SIG-M5 (cell line): ENCODE data around the gene TJP3.

Source experiments
- DNase-seq: peaks from one replicate; lab custom pipeline; 2025; lab: John Stamatoyannopoulos, UW

TJP3 gene

DNA sequence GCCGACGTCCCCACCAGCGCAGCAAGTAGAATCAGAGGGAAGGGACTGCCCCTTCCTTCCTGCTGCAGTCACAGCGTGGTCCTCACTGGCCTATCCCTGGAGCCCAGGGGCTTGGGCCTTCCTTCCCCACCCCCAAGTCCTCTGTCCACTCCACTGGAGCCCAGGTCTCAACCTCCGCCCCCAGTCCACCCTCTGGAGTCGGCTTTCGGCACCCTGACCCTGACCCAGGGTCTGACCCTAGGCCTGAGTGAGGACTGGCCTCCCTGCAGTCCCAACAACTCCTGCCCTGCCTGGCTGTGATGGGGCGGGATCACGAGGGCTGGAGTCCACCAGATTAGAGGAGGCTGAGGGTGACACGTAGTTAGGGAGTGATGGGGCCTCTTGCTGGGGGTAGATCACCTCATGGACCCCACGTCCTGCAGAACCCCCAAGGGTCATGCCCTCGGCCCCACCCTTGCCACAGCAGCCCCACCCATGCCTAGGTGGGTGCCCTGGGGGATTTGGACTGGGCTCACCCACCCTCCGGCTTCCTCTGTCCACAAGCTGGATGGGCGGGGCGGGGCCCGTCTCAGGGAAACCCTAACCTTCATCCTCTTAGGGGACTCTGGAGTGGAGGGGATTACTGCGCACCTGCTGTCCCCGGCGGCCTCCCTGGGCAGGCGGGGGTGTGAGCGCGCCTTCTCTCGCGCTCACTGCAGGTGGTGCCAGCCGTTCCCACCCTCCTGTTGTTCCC is 60.0 kb downstream of the TJP3 start:
- no peak for DNase-seq

DNA sequence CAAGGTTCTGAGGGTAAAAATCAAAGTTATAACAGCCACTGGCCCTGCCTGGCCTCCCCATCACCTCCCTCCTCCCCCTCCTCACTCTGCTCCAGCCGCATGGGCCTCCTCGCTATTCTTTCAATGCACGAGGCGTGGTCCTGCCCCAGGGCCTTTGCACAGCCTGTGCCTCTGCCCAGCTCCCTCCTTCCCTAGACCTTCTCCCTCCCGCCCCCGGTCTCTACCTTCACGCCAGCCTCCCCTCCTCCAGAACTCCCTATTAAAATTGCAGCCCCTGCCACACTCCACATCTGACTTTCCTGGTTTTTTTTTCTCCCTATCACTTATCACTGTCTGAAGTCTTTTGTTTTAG is 60.5 kb downstream of the TJP3 start:
- no peak for DNase-seq

- DNase-seq: no peak
Observed at GRCh38 chr19:3769494-3769893, 61.3 kb downstream of the TJP3 start.

- DNase-seq: no peak
Observed at GRCh38 chr19:3770136-3770999, 62.2 kb downstream of the TJP3 start.

DNA sequence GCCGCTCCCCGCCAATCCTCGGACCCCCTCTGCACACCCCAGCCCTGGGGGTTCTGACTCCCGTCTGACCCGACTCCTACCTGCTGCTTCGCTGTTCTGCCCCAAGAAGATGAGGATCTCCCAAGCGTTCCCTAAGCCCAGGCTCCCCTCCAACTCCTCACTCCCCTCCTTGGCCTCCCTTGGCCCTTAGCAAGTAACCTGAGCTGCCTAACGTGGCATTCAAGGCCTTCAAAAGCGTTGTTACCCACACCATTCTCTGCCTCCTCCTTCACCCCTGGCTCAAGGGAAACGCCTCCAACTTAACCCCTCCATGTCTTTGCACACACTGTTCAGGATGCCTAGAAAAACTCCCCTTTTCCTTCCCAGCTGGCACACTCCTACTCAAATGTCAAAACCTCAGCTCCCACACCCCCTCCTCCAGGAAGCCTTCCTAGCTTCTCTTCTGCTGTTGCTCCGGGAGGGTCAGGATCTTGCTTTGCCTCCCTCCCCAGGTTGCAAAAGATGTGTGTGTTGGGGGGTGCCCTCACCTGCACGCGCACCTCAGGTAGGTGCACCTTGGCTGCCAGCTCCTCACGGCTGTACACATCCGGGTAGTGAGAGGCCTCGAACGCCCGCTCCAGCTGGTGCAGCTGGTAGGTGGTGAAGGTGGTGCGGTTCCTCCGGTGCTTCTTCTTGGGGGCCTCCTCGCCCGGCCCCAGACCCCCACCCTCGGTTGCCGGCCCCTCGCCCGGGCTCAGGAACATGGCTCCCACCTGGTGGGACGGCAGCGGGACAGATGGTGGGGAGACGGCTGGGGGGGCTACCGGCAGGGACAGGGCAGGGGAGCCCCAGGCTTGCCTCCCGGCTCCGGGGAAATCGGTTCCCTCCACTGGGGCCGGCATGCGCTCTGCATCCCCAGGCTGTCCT is 63.1 kb downstream of the TJP3 start:
- no peak for DNase-seq

- DNase-seq: no peak
Observed at GRCh38 chr19:3771906-3772455, 63.8 kb downstream of the TJP3 start, which contains the start of gene RAX2. Gene RAX2 (minus strand): TSS chr19:3772228. CDS start chr19:3771742, 486 bp downstream.

GRCh38 chr19:3773814-3774515 is 65.8 kb downstream of the TJP3 start:
- no peak for DNase-seq

GRCh38 chr19:3774621-3775373 is 66.6 kb downstream of the TJP3 start:
- no peak for DNase-seq

DNA sequence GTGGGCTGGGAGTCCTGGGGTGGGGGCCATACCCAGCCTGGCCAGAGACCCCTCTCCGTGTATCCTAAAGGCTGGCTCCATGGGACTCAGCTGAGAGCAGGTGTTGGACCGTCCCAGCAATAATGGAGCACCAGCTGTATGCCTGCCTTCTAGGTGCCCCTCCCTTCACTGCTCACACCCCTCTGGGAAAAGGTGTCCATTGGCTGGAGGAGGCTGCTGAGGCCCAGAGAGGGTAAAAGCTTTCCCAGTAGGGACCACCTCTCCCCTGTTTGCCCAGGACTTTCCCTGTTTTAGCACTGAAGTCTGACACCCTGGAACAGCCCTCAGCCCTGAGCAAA is 67.2 kb downstream of the TJP3 start:
- DNase-seq: no peak

- DNase-seq: no peak
Observed at GRCh38 chr19:3775831-3776230, 67.6 kb downstream of the TJP3 start.

DNA sequence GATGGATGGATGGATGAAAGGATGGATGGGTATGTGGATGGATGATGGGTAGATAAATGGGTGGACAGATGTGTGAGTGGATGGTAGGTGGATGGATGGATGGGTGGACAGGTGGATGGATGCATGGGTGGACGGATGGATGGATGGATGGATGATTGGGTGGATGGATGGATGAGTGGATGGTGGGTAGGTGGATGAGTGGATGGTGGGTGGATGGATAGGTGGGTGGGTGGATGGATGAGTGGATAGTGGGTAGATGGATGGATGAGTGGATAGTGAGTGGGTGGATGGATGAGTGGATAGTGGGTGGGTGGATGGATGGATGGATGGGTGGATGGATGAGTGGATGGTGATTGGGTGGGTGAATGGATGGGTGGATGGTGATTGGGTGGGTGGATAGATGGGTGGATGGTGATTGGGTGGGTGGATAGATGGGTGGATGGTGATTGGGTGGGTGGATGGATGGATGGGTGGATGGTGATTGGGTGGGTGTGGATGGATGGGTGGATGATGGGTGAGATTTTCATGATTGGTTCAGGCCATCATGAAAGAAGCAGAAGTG is 68.4 kb downstream of the TJP3 start:
- DNase-seq: no peak

DNA sequence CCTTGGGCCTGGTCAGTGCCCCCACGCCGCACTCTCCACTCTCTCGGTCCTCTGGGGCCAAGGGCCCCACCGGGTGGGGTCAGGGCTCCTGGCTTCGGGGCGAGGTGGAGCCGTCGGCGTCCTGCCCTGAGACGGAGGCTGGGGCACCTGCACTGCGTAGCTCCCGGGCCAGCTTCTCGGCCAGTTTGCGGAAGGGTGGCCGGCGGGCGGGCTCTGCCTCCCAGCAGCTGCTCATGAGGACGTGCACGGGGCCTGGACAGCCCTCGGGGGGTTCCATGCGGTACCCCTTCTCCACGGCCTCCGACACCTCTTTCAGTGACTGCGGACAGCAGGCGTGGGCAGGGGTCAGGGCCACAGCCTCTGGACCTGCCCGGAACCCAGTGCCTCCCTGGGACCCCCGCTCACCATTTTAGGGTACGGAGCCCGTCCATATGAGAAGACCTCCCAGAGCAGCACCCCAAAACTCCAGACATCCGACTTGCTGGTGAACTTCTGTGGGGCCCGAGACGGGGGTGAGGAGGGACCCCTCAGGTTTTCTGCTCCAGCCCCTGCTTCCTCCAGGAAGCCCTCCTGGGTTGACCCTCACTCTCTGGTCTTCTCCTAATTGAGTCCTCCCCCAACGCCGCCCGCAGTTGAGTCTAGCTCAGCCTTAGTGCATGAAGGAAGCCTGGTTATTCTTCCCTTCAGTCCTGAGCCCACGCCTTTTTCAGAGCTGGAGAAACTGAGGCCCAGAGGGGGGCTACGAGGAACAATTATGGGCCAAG is 70.1 kb downstream of the TJP3 start:
- no peak for DNase-seq

DNA sequence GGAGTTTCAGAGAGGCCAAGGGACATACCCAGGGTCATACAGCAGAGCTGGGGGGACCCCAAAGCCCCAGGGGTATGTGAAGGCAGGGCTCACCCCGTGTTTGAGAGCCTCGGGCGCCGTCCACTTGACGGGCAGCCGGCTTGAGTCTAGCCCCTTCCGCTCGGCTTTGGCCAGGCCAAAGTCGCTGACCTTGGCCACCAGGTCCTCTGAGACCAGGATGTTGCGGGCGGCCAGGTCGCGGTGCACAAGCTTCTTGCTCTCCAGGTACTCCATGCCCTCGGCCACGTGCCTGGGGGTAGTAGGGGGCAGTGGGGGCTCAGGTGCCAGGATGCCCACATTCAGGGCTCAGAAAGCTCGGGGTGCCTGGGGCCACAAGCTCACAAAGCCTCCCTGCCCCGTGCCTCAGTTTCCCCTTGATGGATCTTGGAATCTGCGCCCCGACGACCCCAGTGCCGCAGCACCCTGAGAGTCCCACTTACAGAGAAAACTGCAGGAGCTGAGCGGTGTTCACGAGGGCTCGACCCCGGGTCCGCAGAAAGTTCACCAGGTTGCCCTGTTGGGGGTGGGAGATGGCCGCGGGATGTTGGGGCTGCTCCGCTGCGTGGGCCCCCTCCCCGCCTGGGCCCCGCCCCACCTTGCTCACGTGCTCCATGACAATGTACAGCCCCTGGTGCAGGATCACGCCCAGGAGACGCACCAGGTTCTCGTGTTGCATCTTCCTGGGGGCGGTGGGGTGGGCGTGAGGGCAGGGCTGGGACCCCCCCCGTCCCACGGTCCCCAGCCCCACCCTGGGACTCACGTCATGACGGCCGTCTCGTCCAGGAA is 70.9 kb downstream of the TJP3 start:
- DNase-seq: no peak

DNA sequence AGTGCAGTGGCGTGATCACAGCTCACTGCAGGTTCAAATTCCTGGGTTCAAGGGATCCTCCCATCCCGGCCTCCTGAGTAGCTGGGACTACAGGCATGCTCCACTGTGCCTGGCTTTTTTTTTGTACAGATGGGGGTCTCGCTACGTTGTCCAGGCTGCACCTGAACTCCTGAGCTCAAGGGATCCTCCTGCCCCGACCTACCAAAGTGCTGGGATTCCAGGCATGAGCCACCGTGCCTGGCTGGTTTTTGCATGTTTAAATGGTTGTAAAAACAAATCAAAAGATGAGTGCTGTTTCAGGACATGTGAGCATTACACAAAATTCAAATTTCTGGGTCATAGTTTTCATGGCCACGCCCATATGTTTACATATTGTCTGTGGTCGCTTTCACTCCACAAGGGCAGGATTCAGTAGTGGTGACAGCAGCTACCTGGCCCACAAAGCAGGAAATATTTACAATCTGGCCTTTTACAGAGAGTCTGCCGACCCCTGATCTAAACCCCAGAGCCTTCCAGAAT is 72.7 kb downstream of the TJP3 start:
- no peak for DNase-seq

DNA sequence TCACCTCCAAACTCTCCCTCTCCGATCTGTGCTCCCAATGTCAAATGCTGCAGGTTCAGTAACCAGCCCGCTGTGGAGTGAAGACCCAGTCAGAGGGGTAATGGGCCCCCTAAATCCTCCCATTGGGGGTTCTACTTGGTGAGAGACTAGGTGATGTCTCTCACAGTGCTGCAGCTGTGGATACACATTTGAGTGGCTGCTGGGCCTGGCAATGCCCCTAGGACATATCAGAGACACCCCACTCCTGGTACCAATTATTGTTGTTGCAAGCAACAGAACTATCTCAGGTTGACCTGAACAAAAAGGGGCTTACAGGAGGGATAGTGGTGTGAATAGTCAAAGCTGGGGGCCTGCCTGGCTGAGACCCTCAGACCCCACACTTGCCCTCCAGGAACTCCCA is 73.4 kb downstream of the TJP3 start:
- no peak for DNase-seq

- DNase-seq: no peak
Observed at GRCh38 chr19:3782330-3782729, 74.1 kb downstream of the TJP3 start.

- DNase-seq: no peak
Observed at GRCh38 chr19:3782903-3783302, 74.7 kb downstream of the TJP3 start.
